Smooth muscle cell (in vitro differentiated cells): ENCODE data around the gene FAM110D. TPM values are rescaled to one million over a fixed set of nuclear protein-coding genes. Genes with fewer than 3 reads are reported as not detected.

ENCODE experiments used
- DNase-seq: peaks from one replicate; lab custom pipeline; 2025; ENCODE audit not compliant: unreplicated experiment; lab: John Stamatoyannopoulos, UW
- H2AFZ ChIP-seq: fragments of 200-600 bp; sonication (generic); 2 replicates; pipeline ENCODE4 v1.6.0; 2016; ENCODE audit warnings: antibody characterized with exemption, low read depth, mild to moderate bottlenecking
- H3F3A ChIP-seq: fragments of 200-600 bp; sonication (generic); 2 replicates; pipeline ENCODE4 v1.6.0; 2017; ENCODE audit warnings: antibody characterized with exemption, low read depth
- H3K27ac ChIP-seq: fragments of 200-600 bp; sonication (generic); 2 replicates; pipeline ENCODE4 v1.5.1; 2016; ENCODE audit warnings: low read depth, mild to moderate bottlenecking
- H3K27me3 ChIP-seq: fragments of 200-600 bp; sonication (generic); 2 replicates; pipeline ENCODE4 v1.6.1; 2016; ENCODE audit warnings: low read depth, mild to moderate bottlenecking
- H3K36me3 ChIP-seq: fragments of 200-600 bp; sonication (generic); 2 replicates; pipeline ENCODE4 v1.5.1; 2016; ENCODE audit warnings: low read depth
- H3K4me1 ChIP-seq: fragments of 200-600 bp; sonication (generic); 2 replicates; pipeline ENCODE4 v1.5.1; 2016; ENCODE audit warnings: low read depth
- H3K4me2 ChIP-seq: fragments of 200-600 bp; sonication (generic); 2 replicates; pipeline ENCODE4 v1.6.0; 2016; ENCODE audit warnings: mild to moderate bottlenecking
- H3K4me3 ChIP-seq: fragments of 200-600 bp; sonication (generic); 2 replicates; pipeline ENCODE4 v1.5.1; 2016; ENCODE audit warnings: mild to moderate bottlenecking
- H3K79me2 ChIP-seq: fragments of 200-600 bp; sonication (generic); 2 replicates; pipeline ENCODE4 v1.6.0; 2016; ENCODE audit warnings: low read depth, mild to moderate bottlenecking
- H3K9ac ChIP-seq: fragments of 200-600 bp; sonication (generic); 2 replicates; pipeline ENCODE4 v1.6.0; 2016; ENCODE audit warnings: low read depth
- H3K9me3 ChIP-seq: fragments of 200-600 bp; sonication (generic); replicated peaks from 2 replicates; pipeline ENCODE4 v1.5.1; 2016; ENCODE audit warnings: low read depth
- H4K20me1 ChIP-seq: fragments of 200-600 bp; sonication (generic); 2 replicates; pipeline ENCODE4 v1.6.0; 2016; ENCODE audit warnings: low read depth
- CTCF ChIP-seq: fragments of 200-600 bp; sonication (generic); IDR thresholded peaks from 2 replicates; pipeline ENCODE4 v1.5.1; 2017; ENCODE audit warnings: borderline replicate concordance, mild to moderate bottlenecking, antibody characterized with exemption; ENCODE audit not compliant: insufficient read depth, poor library complexity, severe bottlenecking
- WGBS: methylation state at CpG from one replicate; pipeline ENCODE4 v1.1.7; 2016; ENCODE audit warnings: low lambda C conversion rate; 5-methylcytosine and 5-hydroxymethylcytosine counted together
- polyA plus RNA-seq: library from polyadenylated mRNA; unstranded; fragments of >200 nt; fragmentation: Nextera tagmentation; extraction: Ambion mirVana; gene quantifications from 2 replicates; pipeline ENCODE4 v1.2.1, GENCODE V29; 2016
- total RNA-seq: library from RNA; depleted of rRNA; stranded (reverse); fragments of >200 nt; gene quantifications from 2 replicates; pipeline ENCODE4 v1.2.3, GENCODE V29; 2014

Gene FAM110D
- total and polyA plus RNA-seq, 2 experiments from 2014 or later: not detected

DNA sequence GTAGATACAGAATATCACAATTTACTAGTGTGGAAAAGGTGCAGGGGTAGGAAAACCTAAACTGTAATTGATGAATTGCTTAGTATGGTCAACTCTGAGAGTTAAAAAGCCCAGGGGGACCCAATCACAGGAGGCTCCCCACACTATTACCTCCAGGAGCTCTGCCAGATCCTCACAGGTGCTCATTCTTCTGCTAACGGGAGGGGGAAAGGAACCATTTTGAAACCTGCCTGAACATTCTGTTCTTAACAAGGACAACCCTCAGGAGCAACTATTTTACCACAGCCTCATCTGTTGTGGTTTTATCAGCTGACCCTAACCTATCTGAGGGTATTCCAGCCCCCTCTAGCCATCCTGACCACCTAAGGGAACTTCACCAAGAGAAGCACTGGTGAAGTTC is 28.2 kb upstream of the FAM110D start:
- no peak for TF ChIP-seq CTCF

DNA sequence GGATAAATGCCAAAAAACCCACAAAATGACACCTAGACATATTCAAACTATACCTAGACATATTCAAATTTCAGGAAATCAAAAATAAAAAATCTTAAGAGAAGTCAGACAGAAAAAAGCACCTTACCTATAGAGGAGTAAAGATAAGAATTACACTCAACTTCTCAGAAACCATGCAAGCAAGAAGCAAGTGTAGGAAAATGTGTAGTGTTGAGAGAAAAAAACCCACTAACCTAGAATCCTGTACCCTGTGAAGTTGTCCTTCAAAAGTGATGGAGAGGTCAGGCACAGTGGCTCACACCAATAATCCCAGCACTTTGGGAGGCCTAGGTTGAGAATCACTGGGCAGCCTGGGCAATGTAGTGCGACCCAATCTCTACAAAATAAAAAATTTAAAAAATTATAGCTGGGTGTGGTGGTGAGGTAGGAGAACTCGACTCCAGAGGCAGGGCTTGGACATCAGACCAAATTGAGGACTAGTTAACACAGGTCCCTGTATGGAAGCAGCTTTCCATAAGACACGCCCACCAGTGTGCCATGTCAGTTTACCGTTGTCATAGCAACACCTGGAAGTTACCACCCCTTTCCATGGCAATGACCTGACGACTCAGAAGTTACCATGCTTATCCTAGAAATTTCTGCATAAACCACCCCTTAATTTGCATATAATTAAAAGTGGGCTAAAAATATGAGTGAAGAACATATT is 26.6 kb upstream of the FAM110D start:
- Histone ChIP-seq H3K27me3 (no peaks in the 10 kb centered on the region), H3K4me3 (no peak overlapping the region), H3K79me2 (no peaks in the 10 kb centered on the region), H3K4me2 (no peak overlapping the region), H3K27ac (no peak overlapping the region), H3K9ac (no peak overlapping the region), H3K9me3 (no peaks in the 10 kb centered on the region), H4K20me1 (no peaks in the 10 kb centered on the region), H3K36me3 (no peaks in the 10 kb centered on the region), H3F3A (no peaks in the 10 kb centered on the region), H2AFZ (no peak overlapping the region), H3K4me1 (no peaks in the 10 kb centered on the region)
- TF ChIP-seq CTCF: no peak
- WGBS: 89% methylated on average over 5 of the region's 5 CpGs
- no peak for DNase-seq

More for the DNA sequence above, 28.2 kb upstream of the FAM110D start:
- H3K4me3 ChIP-seq: no peak overlapping the region
- no peaks in the 10 kb centered on the region for H3K27me3 ChIP-seq
- H3K4me2 ChIP-seq: no peak overlapping the region
- no peaks in the 10 kb centered on the region for H3F3A ChIP-seq
- H3K9me3 ChIP-seq: no peaks in the 10 kb centered on the region
- no peaks in the 10 kb centered on the region for H3K79me2 ChIP-seq
- H3K4me1 ChIP-seq: no peaks in the 10 kb centered on the region
- H3K36me3 ChIP-seq: no peaks in the 10 kb centered on the region
- no peak for DNase-seq
- H2AFZ ChIP-seq: no peak overlapping the region
- H3K27ac ChIP-seq: no peak overlapping the region
- no peak overlapping the region for H3K9ac ChIP-seq
- no peaks in the 10 kb centered on the region for H4K20me1 ChIP-seq
- WGBS: 73% methylated on average over 1 of the region's 1 CpG

DNA sequence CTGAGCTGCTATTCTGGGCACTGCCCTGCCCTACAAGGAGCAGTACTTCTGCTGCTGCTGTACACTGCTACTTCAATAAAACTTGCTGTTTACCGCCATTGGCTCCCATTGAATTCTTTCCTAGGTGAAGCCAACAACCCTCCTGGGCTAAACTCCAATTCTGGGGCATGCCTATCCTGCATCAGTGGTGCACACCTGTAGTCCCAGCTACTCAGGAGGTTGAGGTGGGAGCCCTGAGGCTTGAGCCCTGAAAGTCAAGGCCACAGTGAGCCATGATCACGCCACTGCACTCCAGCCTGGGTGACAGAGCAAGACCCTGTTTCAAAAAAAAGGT is 26.1 kb upstream of the FAM110D start:
- H3K4me3 ChIP-seq: no peak overlapping the region
- no peaks in the 10 kb centered on the region for H3K36me3 ChIP-seq
- no peaks in the 10 kb centered on the region for H3K4me1 ChIP-seq
- H2AFZ ChIP-seq: no peak overlapping the region
- no peaks in the 10 kb centered on the region for H3F3A ChIP-seq
- no peaks in the 10 kb centered on the region for H3K9me3 ChIP-seq
- H3K4me2 ChIP-seq: no peak overlapping the region
- no peak overlapping the region for H3K9ac ChIP-seq
- WGBS: 98% methylated on average over 2 of the region's 2 CpGs
- no peak for DNase-seq
- no peaks in the 10 kb centered on the region for H3K27me3 ChIP-seq
- H3K79me2 ChIP-seq: no peaks in the 10 kb centered on the region
- no peak overlapping the region for H3K27ac ChIP-seq
- no peak for TF ChIP-seq CTCF
- no peaks in the 10 kb centered on the region for H4K20me1 ChIP-seq

GRCh38 chr1:26134466-26134865 is 24.4 kb upstream of the FAM110D start:
- Histone ChIP-seq H2AFZ (no peak overlapping the region), H3F3A (no peaks in the 10 kb centered on the region), H3K4me1 (no peaks in the 10 kb centered on the region), H3K27me3 (no peaks in the 10 kb centered on the region), H3K27ac (no peak overlapping the region), H3K4me3 (no peak overlapping the region), H3K36me3 (no peaks in the 10 kb centered on the region), H3K79me2 (no peaks in the 10 kb centered on the region), H3K9ac (no peak overlapping the region), H3K4me2 (no peak overlapping the region), H4K20me1 (no peaks in the 10 kb centered on the region), H3K9me3 (no peaks in the 10 kb centered on the region)
- TF ChIP-seq CTCF: no peak
- DNase-seq: no peak
- WGBS: 93% methylated on average over 3 of the region's 3 CpGs
